ENCODE measurements around the gene SCN1A. TPM values are rescaled to one million over a fixed set of nuclear protein-coding genes. Genes with fewer than 3 reads are reported as not detected.
A peak's percentile ranks its signal among the peaks of the same experiment; 100 is the strongest.

The SCN1A gene
- total and polyA plus RNA-seq, 2 of the 13 experiments (the other 11 are each of a cell fraction or from before 2014, with no cell fraction given) = 19.9 to 39.4 TPM

GRCh38 chr2:165952085-165952484 lies 175.7 kb downstream of the SCN1A start:
- Histone ChIP-seq H3K27ac (ENCODE audit: extremely low read length, insufficient read depth, low read length) (no peak overlapping the region), H3K4me3 (replicated peaks in 1 of 3; ENCODE audit: insufficient read depth in 1 of 3, low read depth in 2 of 3, low read length in 3 of 3) (peak overlapping the region; percentile 88 to 97 (median 91); a peak in 5 of 6 replicates)
- intact Hi-C loops (cut with micrococcal nuclease; ENCODE audit: unreplicated experiment) = loop anchor here (2.0 to 5.0 kb wide), 3 partner anchors 280 to 467 kb away; no protein-coding TSS in a partner anchor

More at GRCh38 chr2:165952085-165952484, 175.7 kb downstream of the SCN1A start:
- CTCF ChIA-PET (ENCODE audit: low intra/inter-chr PET ratio, low total read pairs) = no interaction called here
- H3K9ac ChIP-seq (ENCODE audit: insufficient read depth, low read depth, low read length) = peak overlapping the region; percentile 92; the same call in 1 of the 2 replicates
- H3K4me2 ChIP-seq (ENCODE audit: low read depth, low read length) = peak overlapping the region; percentile 73
- H2AFZ ChIP-seq (ENCODE audit: low read length) = no peak overlapping the region
- POLR2A ChIA-PET = interaction anchor here (1.3 to 2.1 kb wide), 2 partner anchors 176 to 211 kb away, joined by 3 to 21 read pairs; partner anchors contain the start of gene SCN1A
- in situ Hi-C loops (cut with HindIII; ENCODE audit: extremely low pct_ligation_motif_present, low pct_unique_long_range_greater_than_20kb) = loop anchor here (5.0 kb wide), 3 partner anchors 175 to 465 kb away; partner anchors contain the start of gene SCN1A
- H3K79me2 ChIP-seq (ENCODE audit: insufficient read depth, low read length) = peaks cover 55% of the 10 kb centered on the region
- peak; percentile 2; the same call in 1 of the 2 replicates for TF ChIP-seq SAP130 (CRISPR knock-in tag; IDR thresholded peaks at IDR 0.05; ENCODE audit: low read depth)
- TF ChIP-seq ZNF879 (CRISPR knock-in tag; IDR thresholded peaks at IDR 0.05) = no peak
- peak; percentile 76 for TF ChIP-seq ZBTB40 (IDR thresholded peaks at IDR 0.05)
- peak; percentile 96 for TF ChIP-seq ZBTB40 (CRISPR knock-in tag; IDR thresholded peaks at IDR 0.05)
- no peak for TF ChIP-seq ZBTB1 (CRISPR knock-in tag; IDR thresholded peaks at IDR 0.05; ENCODE audit: borderline replicate concordance)
- peaks cover 52% of the 10 kb centered on the region for H3K4me1 ChIP-seq (ENCODE audit: insufficient read depth, low read length)
- peaks cover 6 to 25% of the 10 kb centered on the region in 2 experiments for H3K36me3 ChIP-seq (replicated peaks in 1 of 2; ENCODE audit: control insufficient read depth in 1 of 2, insufficient read depth in 2 of 2, low read length in 2 of 2)
- peaks cover 27% of the 10 kb centered on the region for H4K20me1 ChIP-seq (ENCODE audit: insufficient read depth, low read length)
- H3K9me3 ChIP-seq (ENCODE audit: low read length) = no peaks in the 10 kb centered on the region
- no peaks in the 10 kb centered on the region; a peak in 1 of 5 replicates for H3K27me3 ChIP-seq (ENCODE audit: control insufficient read depth in 1 of 2, insufficient read depth in 2 of 2, low read length in 2 of 2)
- DNase-seq (ENCODE audit: low spot score) (no peak), FAIRE-seq (no peak), ATAC-seq (no peak)
- BruUV-seq (replicated peaks) = no TSS peak
- 3% methylated on average over 1 of the region's 1 CpG for WGBS (ENCODE audit: low lambda C conversion rate)
